Endometrial microvascular endothelial cells (primary cell): ENCODE results near the gene IQSEC2. TPM values are rescaled to one million over a fixed set of nuclear protein-coding genes. Genes with fewer than 3 reads are reported as not detected.

Experiments
- in situ Hi-C: cut with HindIII; loops from 2 replicates; pipeline ENCODE4 v1.10.0; 2017; ENCODE audit warnings: low sequenced_read_pairs, low pct_unique_long_range_greater_than_20kb; ENCODE audit errors: inconsistent ontology term
- total RNA-seq: library from RNA; depleted of rRNA; stranded (reverse); fragments of >200 nt; gene quantifications from one replicate; pipeline ENCODE4 v1.2.3, GENCODE V29; 2015; ENCODE audit errors: inconsistent ontology term

Gene IQSEC2
- 13.5 TPM for total RNA-seq

DNA sequence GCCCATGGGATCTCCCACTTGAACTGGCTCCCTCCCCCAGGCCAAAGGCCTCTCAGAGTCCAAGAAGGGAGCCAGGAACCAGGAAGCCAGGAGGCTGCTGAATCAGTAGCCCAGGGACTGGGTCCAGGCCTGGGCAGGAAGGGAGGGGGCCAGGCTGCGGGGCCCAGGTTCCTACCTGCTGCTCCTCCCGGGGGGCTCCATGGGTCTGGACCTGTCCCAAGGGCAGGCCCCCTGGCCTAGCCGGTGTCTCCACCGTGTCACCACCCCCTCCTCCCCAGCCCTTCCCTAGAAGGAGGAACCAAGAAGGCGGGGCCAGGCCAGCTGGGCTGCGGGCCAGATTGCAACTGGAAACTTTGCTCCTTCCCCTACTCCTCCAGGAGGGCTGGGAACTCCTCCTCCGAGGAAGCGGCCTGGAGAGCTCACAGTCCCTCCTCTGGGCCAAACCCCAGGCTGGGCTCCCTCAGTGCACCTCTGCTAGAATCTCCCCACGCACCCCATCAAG lies at the start of gene IQSEC2:
IQSEC2 (minus strand) TSS at position 264 of the 502 bp plus-strand sequence.
- in situ Hi-C loops = no loop called here

DNA sequence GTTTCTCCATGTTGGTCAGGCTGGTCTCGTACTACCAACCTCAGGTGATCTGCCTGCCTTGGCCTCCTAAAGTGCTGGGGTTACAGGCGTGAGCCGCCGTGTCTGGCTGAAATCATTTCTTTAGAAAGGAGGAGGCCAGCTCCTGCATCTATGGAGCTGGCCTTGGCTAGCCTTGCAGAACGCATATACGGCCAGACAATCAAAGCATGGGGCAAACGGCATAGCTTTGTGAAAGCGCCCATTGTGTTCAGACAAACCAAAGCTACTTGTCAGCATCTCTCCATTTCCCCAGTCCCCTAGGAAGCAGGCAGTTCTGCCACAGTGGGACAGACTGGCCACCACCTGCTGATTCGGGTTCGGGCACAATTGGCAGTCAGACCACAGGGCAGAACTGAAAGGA lies 48.9 kb upstream of the IQSEC2 start:
- in situ Hi-C loops = no loop called here

DNA sequence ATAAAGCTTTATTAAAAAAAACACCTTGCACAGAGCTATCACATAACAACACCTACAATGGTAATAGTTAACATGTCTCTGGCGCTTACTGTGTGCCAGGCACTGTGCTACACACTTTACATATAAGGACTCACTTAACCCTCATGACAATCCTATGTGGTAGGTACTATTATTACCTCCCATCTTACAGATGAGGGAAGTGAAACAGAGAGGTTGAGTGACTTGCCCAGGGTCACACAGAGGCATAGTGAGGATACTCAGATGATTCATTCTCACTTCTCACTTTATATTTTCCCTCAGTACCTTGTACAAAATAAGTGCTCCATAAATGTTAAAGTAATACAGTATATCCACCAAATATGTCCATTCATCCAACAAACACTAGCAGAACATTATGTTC lies 43.4 kb upstream of the IQSEC2 start:
- in situ Hi-C loops = no loop called here

- in situ Hi-C loops = no loop called here
Observed at GRCh38 chrX:53324085-53324484, 42.7 kb upstream of the IQSEC2 start.

- in situ Hi-C loops = no loop called here
Observed at GRCh38 chrX:53323196-53323595, 41.8 kb upstream of the IQSEC2 start.

- in situ Hi-C loops = no loop called here
Observed at GRCh38 chrX:53321943-53322497, 40.6 kb upstream of the IQSEC2 start.

- in situ Hi-C loops = no loop called here
Observed at GRCh38 chrX:53321230-53321942, 40.0 kb upstream of the IQSEC2 start.

GRCh38 chrX:53320543-53321229 lies 39.3 kb upstream of the IQSEC2 start:
- in situ Hi-C loops = no loop called here

DNA sequence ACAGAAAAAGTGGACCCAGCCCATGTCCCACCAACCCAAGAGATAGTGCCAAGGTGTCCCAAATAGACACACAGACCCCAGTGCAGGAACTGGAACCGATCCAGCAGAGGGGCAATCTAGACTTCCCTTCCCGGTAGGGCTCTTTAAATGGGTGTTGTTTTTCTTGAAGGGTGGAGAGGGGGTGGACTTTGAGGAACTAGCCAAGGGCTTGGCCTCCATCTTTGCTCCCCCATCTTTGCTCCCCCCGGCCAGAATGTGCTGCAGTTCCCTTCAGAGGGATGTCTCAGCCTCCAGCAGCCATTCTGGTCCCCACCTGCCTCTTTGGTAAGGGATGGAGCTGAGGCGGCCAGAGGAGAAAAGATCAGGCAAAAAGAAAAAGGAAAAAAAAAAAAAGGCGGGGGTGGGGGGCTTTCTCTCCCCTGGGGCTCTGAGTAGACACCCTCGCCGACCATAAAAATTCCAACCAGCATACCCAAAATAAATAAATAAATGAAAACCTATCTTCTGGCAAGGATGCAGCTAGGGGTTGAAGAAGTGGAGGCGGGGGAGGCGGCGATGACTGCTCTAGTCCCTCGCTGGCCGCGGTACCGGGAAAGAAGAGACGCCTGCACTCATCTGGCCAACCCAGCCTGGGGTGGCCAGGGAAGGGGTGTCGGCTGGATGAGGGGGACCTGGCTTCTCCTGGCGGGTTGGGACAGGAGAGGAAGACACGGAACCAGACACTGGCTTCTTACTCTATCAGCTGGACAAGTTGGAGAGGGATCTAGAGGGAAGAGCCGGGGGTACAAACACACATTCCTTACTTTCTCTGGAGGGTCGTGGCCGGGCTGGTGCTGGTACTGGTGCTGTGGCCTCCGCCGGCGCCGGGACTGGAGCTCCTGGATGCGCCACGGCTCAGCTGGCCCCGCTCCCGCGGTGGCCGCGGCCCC lies 38.5 kb upstream of the IQSEC2 start:
- in situ Hi-C loops = no loop called here

DNA sequence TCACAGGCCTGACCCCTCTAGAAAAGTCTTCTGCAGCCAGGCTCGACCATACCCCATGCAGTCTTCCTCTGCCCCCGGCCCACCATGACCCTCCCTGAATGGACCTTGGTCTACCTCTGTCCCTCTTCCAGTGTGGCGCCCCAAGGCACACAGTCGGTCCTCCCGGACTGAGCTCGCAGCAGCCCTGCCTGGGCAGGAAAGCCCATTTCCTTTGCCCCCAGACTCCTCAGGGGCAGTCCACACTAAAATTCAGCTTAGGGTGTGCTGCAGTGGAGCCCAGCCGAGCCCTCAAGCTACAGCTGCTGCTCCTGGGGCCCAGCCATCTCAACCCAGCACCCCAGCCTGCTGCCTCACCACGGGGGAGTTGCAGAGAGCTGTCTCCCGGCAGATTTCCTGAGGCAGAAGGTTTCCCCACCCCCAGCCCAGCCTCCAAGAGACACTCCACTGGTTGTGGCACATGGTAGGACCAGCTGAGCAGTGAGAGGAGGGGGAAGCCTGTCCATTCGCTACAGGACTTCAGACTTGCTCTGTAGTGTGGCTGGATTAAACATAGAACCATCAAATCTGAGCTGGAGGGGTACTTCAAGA lies 37.5 kb upstream of the IQSEC2 start:
- in situ Hi-C loops = no loop called here

GRCh38 chrX:53317365-53318069 lies 36.1 kb upstream of the IQSEC2 start:
- in situ Hi-C loops = no loop called here

DNA sequence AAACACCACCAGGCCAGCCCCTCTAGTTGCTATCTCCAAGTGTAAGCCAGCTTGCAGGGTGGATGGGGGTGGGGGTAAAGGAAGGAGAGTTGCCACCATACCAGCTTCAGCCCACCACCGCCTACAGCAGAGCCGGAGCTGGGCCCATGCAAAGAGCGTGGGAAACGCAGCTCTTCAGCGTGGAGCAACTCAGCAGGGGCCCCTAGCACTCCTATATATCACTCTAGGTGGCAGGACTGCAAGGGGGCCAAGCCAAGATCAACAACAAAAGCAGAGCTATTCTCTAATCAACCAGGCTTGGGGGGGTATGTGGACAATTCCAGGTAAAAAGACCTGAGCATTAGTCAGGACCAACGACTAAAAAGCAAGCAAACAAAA lies 35.5 kb upstream of the IQSEC2 start:
- in situ Hi-C loops = no loop called here

- in situ Hi-C loops = no loop called here
Observed at GRCh38 chrX:53316111-53316859, 34.9 kb upstream of the IQSEC2 start.

DNA sequence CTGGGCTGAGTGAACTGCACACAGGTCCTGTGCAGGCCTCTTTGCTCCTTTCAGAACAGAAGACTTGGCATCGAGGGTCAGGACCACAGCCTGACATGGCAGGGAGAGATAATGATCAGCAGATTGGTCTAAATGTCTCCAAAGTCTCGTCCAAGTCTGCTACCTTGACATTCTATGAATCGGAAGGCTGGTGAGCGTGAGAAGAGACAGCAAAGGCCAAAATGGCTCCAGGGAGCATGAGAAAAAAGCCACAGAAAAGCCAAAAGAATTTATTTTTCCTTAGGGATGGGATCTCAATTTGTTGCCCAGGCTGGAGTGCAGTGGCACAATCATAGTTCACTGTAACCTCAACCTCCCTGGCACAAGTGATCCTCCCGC lies 32.3 kb upstream of the IQSEC2 start:
- in situ Hi-C loops = no loop called here

GRCh38 chrX:53312946-53313727 lies 31.8 kb upstream of the IQSEC2 start:
- in situ Hi-C loops = no loop called here

DNA sequence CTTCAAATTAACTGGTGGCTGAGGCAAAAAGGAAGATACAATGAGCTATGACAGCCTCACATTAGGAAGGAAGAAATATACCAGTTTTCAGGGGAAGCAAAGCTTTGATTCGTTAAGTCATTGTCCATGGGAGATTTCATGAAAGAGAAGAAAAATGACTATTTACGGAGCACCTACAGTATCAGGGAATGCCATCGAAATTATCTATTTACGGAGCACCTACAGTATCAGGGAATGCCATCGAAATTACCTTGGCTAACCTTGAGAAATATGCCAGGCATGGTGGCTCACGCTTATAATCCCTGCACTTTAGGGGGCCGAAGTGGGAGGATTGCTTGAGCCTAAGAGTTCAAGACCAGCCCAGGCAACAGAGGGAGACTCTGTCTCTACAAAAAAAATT lies 28.5 kb upstream of the IQSEC2 start:
- in situ Hi-C loops = no loop called here

- in situ Hi-C loops = no loop called here
Observed at GRCh38 chrX:53308836-53309235, 27.5 kb upstream of the IQSEC2 start.
